Panc1 (cell line): ENCODE results near the gene CEP68. TPM values are rescaled to one million over a fixed set of nuclear protein-coding genes. Genes with fewer than 3 reads are reported as not detected.

Source experiments
- ATAC-seq: fragments of 200-7000 bp; cut with Tn5 transposase; 2 replicates; pipeline ENCODE4 v1.9.1; 2020; ENCODE audit warnings: mild to moderate bottlenecking, moderate library complexity
- BruUV-seq: library from RNA; stranded (reverse); fragments of 400-500 nt; replicated peaks from 2 replicates; lab custom pipeline; 2021; lab: Mats Ljungman, UMichigan
- CTCF ChIA-PET: fragments of 300-600 bp; sonication (Branson Sonifier 250); formaldehyde crosslinking; loops from one replicate; lab custom pipeline; 2022; ENCODE audit warnings: antibody characterized with exemption; lab: Charles Lee
- POLR2A ChIA-PET: fragments of 300-600 bp; sonication (Branson Sonifier 250); formaldehyde crosslinking; loops from one replicate; lab custom pipeline; 2022; ENCODE audit warnings: antibody characterized with exemption; lab: Charles Lee
- DNase-seq: peaks from one replicate; pipeline ENCODE4 v3.0.0-alpha.2; 2010; ENCODE audit warnings: low read depth, low spot score
- H3K27ac ChIP-seq: 2 replicates; pipeline ENCODE4 v1.5.1; 2011; ENCODE audit warnings: mild to moderate bottlenecking, low read length, inconsistent platforms
- H3K27me3 ChIP-seq: fragments of 200-500 bp; sonication (Bioruptor generic); 2 replicates; pipeline ENCODE4 v1.6.0; 2014; ENCODE audit warnings: low read length, inconsistent platforms; ENCODE audit not compliant: control insufficient read depth, insufficient read depth
- H3K36me3 ChIP-seq: fragments of 200-500 bp; sonication (Bioruptor generic); 2 replicates; pipeline ENCODE4 v1.5.1; 2014; ENCODE audit warnings: inconsistent platforms, mild to moderate bottlenecking, low read length, moderate library complexity; ENCODE audit not compliant: control insufficient read depth, insufficient read depth
- H3K4me1 ChIP-seq: 2 replicates; pipeline ENCODE4 v1.5.1; 2011; ENCODE audit warnings: inconsistent platforms, mild to moderate bottlenecking, low read length, moderate library complexity; ENCODE audit not compliant: control insufficient read depth, insufficient read depth
- H3K4me3 ChIP-seq, 2 experiments: 2 replicates each; pipeline ENCODE4 v1.5.1; 2011 to 2012; ENCODE audit warnings: low read depth in 2 of 2, low read length in 2 of 2, mild to moderate bottlenecking in 2 of 2, inconsistent platforms in 1 of 2, moderate library complexity in 1 of 2
- H3K9me3 ChIP-seq: fragments of 200-500 bp; sonication (Bioruptor generic); 2 replicates; pipeline ENCODE4 v1.5.1; 2014; ENCODE audit warnings: low read depth, mild to moderate bottlenecking, inconsistent platforms, low read length, moderate library complexity; ENCODE audit not compliant: control insufficient read depth, insufficient read depth
- POLR2AphosphoS5 ChIP-seq: IDR thresholded peaks from 2 replicates; pipeline ENCODE4 v1.6.1; 2012; ENCODE audit warnings: mild to moderate bottlenecking, low read depth, low read length, moderate library complexity
- SIN3A ChIP-seq: IDR thresholded peaks from 2 replicates; pipeline ENCODE4 v1.6.1; 2012; ENCODE audit warnings: low read depth, mild to moderate bottlenecking, low read length, moderate library complexity, borderline replicate concordance; ENCODE audit not compliant: insufficient read depth
- TCF7L2 ChIP-seq: IDR thresholded peaks from 2 replicates; pipeline ENCODE4 v1.6.1; 2011; ENCODE audit warnings: mild to moderate bottlenecking, low read depth, low read length, inconsistent platforms
- in situ Hi-C: cut with HindIII; loops from 2 replicates; pipeline ENCODE4 v1.10.0; 2016; ENCODE audit warnings: low sequenced_read_pairs, low pct_unique_long_range_greater_than_20kb
- intact Hi-C: fragments of 100-400 bp; cut with micrococcal nuclease; formaldehyde crosslinking; loops from one replicate; pipeline ENCODE4 v1.10.0; 2022; ENCODE audit not compliant: unreplicated experiment
- total RNA-seq: library from RNA; stranded (reverse); gene quantifications from one replicate; pipeline ENCODE4 v1.2.1, GENCODE V29; 2021; ENCODE audit not compliant: unreplicated experiment
- TF ChIP-seq, protein P1 (sequence below): fragments of 450-650 bp; IDR thresholded peaks from 2 replicates; pipeline ENCODE4 v1.5.1; 2017; ENCODE audit warnings: mild to moderate bottlenecking
- TF ChIP-seq, protein P2 (sequence below), 2 experiments: IDR thresholded peaks; 2 replicates each; pipeline ENCODE4 v1.6.1; 2011 to 2012; ENCODE audit warnings: low read depth in 2 of 2, control low read depth in 1 of 2, low read length in 1 of 2, mild to moderate bottlenecking in 1 of 2, moderate library complexity in 1 of 2; ENCODE audit not compliant: insufficient read depth in 1 of 2

CEP68 gene
- total RNA-seq, 1 experiment from 2014 or later: 13.3 TPM

DNA sequence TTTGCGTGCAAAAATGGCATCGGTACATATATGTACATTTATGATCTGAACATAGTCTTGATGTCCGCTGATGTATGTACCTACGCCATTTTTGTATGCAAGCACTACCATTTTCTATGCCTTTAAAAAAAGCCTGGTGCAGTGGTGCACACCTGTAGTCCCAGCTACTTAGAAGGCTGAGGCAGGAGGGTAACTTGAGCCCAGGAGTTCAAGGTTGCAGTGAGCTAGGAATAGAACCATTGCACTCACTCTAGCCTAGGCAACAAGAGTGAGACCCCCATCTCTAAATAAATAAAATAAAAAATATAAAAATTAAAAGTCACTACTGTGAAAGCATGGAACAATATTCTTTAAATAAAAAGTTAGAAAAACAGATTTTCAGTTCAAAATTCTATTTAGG, 57.0 kb downstream of the CEP68 start:
- BruUV-seq: no TSS peak
- intact Hi-C loops: no loop called here
- POLR2A ChIA-PET: no interaction called here

GRCh38 chr2:65113816-65114215, 57.6 kb downstream of the CEP68 start:
- TF ChIP-seq, protein P1, sequence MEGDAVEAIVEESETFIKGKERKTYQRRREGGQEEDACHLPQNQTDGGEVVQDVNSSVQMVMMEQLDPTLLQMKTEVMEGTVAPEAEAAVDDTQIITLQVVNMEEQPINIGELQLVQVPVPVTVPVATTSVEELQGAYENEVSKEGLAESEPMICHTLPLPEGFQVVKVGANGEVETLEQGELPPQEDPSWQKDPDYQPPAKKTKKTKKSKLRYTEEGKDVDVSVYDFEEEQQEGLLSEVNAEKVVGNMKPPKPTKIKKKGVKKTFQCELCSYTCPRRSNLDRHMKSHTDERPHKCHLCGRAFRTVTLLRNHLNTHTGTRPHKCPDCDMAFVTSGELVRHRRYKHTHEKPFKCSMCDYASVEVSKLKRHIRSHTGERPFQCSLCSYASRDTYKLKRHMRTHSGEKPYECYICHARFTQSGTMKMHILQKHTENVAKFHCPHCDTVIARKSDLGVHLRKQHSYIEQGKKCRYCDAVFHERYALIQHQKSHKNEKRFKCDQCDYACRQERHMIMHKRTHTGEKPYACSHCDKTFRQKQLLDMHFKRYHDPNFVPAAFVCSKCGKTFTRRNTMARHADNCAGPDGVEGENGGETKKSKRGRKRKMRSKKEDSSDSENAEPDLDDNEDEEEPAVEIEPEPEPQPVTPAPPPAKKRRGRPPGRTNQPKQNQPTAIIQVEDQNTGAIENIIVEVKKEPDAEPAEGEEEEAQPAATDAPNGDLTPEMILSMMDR: no peak
- TF ChIP-seq POLR2AphosphoS5: no peak
- no peak for TF ChIP-seq SIN3A
- Histone ChIP-seq H3K4me3 (no peak overlapping the region), H3K9me3 (no peaks in the 10 kb centered on the region), H3K27ac (no peak overlapping the region), H3K36me3 (no peaks in the 10 kb centered on the region), H3K4me1 (no peaks in the 10 kb centered on the region), H3K27me3 (no peaks in the 10 kb centered on the region)
- ATAC-seq (no peak), DNase-seq (no peak)
- ChIA-PET CTCF (no interaction called here), POLR2A (no interaction called here)
- in situ Hi-C loops: no loop called here
- intact Hi-C loops: no loop called here
- no TSS peak for BruUV-seq

More for the DNA sequence above, 57.0 kb downstream of the CEP68 start:
- no peaks in the 10 kb centered on the region for H3K36me3 ChIP-seq
- ATAC-seq (no peak), DNase-seq (no peak)
- H3K27ac ChIP-seq: no peak overlapping the region
- CTCF ChIA-PET: no interaction called here
- no peaks in the 10 kb centered on the region for H3K9me3 ChIP-seq
- TF ChIP-seq POLR2AphosphoS5 (no peak), TCF7L2 (no peak), SIN3A (no peak)
- TF ChIP-seq, protein P1: no peak
- TF ChIP-seq, protein P2, sequence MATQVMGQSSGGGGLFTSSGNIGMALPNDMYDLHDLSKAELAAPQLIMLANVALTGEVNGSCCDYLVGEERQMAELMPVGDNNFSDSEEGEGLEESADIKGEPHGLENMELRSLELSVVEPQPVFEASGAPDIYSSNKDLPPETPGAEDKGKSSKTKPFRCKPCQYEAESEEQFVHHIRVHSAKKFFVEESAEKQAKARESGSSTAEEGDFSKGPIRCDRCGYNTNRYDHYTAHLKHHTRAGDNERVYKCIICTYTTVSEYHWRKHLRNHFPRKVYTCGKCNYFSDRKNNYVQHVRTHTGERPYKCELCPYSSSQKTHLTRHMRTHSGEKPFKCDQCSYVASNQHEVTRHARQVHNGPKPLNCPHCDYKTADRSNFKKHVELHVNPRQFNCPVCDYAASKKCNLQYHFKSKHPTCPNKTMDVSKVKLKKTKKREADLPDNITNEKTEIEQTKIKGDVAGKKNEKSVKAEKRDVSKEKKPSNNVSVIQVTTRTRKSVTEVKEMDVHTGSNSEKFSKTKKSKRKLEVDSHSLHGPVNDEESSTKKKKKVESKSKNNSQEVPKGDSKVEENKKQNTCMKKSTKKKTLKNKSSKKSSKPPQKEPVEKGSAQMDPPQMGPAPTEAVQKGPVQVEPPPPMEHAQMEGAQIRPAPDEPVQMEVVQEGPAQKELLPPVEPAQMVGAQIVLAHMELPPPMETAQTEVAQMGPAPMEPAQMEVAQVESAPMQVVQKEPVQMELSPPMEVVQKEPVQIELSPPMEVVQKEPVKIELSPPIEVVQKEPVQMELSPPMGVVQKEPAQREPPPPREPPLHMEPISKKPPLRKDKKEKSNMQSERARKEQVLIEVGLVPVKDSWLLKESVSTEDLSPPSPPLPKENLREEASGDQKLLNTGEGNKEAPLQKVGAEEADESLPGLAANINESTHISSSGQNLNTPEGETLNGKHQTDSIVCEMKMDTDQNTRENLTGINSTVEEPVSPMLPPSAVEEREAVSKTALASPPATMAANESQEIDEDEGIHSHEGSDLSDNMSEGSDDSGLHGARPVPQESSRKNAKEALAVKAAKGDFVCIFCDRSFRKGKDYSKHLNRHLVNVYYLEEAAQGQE (IDR thresholded peaks at IDR 0.05; ENCODE audit: insufficient read depth in 1 of 2, low read depth in 2 of 2, low read length in 1 of 2): no peak
- H3K4me1 ChIP-seq: no peaks in the 10 kb centered on the region
- no peak overlapping the region for H3K4me3 ChIP-seq
- no peaks in the 10 kb centered on the region for H3K27me3 ChIP-seq
- in situ Hi-C loops: no loop called here
